Ovary (tissue), 3 donors: Measurements from ENCODE around the gene NKAIN2.

ENCODE experiments used
- EP300 ChIP-seq: sonication (generic); formaldehyde crosslinking; IDR thresholded peaks from one replicate; pipeline ENCODE4 v1.6.1; 2017; ENCODE audit warnings: antibody characterized with exemption
- POLR2A ChIP-seq: fragments of 450-650 bp; IDR thresholded peaks from one replicate; pipeline ENCODE4 v1.6.1; 2017; ENCODE audit warnings: antibody characterized with exemption, mild to moderate bottlenecking, moderate library complexity
- TF ChIP-seq, protein P1 (sequence below), 3 donors: fragments of 450-650 bp in 2 of 3; fragments of 200-600 bp in 1 of 3; IDR thresholded peaks; one replicate each; pipeline versions ENCODE4 v1.5.1 to v1.8.0; 2016 to 2022; ENCODE audit warnings: antibody characterized with exemption in 3 of 3, mild to moderate bottlenecking in 1 of 3
- donor health status: DM: no; HTN: no; CAD: no.

DNA sequence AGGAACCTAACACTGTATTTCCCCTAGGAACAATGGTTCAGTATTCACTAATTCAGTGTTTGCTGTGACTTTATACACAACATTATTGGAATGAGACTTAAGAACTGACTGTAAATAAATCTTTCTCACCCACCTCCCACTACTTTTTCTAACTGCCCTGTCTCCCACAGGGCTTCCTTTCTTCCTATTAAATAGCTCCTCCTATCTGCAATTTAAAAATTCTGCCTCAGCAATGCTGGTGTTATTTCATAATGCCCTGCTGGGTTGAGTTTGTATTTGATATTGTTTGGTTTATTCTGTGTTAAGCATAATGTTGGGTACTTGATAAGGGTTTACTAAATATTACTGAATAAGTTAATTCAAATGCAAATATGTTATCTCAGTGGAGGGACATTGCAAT lies 585.5 kb downstream of the NKAIN2 start:
- TF ChIP-seq, protein P1, sequence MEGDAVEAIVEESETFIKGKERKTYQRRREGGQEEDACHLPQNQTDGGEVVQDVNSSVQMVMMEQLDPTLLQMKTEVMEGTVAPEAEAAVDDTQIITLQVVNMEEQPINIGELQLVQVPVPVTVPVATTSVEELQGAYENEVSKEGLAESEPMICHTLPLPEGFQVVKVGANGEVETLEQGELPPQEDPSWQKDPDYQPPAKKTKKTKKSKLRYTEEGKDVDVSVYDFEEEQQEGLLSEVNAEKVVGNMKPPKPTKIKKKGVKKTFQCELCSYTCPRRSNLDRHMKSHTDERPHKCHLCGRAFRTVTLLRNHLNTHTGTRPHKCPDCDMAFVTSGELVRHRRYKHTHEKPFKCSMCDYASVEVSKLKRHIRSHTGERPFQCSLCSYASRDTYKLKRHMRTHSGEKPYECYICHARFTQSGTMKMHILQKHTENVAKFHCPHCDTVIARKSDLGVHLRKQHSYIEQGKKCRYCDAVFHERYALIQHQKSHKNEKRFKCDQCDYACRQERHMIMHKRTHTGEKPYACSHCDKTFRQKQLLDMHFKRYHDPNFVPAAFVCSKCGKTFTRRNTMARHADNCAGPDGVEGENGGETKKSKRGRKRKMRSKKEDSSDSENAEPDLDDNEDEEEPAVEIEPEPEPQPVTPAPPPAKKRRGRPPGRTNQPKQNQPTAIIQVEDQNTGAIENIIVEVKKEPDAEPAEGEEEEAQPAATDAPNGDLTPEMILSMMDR (IDR thresholded peaks at IDR 0.05): no peak
- TF ChIP-seq EP300 (no peak), POLR2A (no peak)
